DOHH2 (cell line): ENCODE results near the gene TNRC6C.

Experiments used
- H3F3A ChIP-seq: fragments of 200-600 bp; sonication (generic), shearing (Covaris generic); 2 replicates; pipeline ENCODE4 v1.6.0; 2016; ENCODE audit warnings: antibody characterized with exemption, mild to moderate bottlenecking; ENCODE audit not compliant: control insufficient read depth, insufficient read depth
- H3K27ac ChIP-seq: fragments of 200-600 bp; sonication (generic); 2 replicates; pipeline ENCODE4 v1.5.1; 2014; ENCODE audit warnings: low read depth, mild to moderate bottlenecking, low read length, moderate library complexity
- H3K27me3 ChIP-seq: fragments of 200-600 bp; sonication (generic); 2 replicates; pipeline ENCODE4 v1.6.1; 2014; ENCODE audit warnings: mild to moderate bottlenecking, low read length, mixed read lengths; ENCODE audit not compliant: control insufficient read depth
- H3K36me3 ChIP-seq: fragments of 200-600 bp; sonication (generic); 2 replicates; pipeline ENCODE4 v1.6.1; 2014; ENCODE audit warnings: mild to moderate bottlenecking, low read length, moderate library complexity, mixed read lengths; ENCODE audit not compliant: control insufficient read depth
- H3K4me1 ChIP-seq: fragments of 200-600 bp; sonication (generic); 2 replicates; pipeline ENCODE4 v1.6.1; 2014; ENCODE audit warnings: mild to moderate bottlenecking, low read length, mixed read lengths; ENCODE audit not compliant: control insufficient read depth
- H3K4me2 ChIP-seq: fragments of 200-600 bp; sonication (generic); 2 replicates; pipeline ENCODE4 v1.6.0; 2014; ENCODE audit warnings: mild to moderate bottlenecking, low read length, moderate library complexity
- H3K4me3 ChIP-seq: fragments of 200-600 bp; sonication (generic); 2 replicates; pipeline ENCODE4 v1.5.1; 2014; ENCODE audit warnings: mild to moderate bottlenecking, low read length, mixed read lengths
- H3K79me2 ChIP-seq: fragments of 200-600 bp; sonication (generic); 2 replicates; pipeline ENCODE4 v1.6.1; 2014; ENCODE audit warnings: mild to moderate bottlenecking, low read length, mixed read lengths; ENCODE audit not compliant: control insufficient read depth
- H3K9me2 ChIP-seq: fragments of 200-600 bp; sonication (generic); replicated peaks from 2 replicates; pipeline ENCODE4 v1.6.1; 2014; ENCODE audit warnings: mild to moderate bottlenecking, low read length, mixed read lengths; ENCODE audit not compliant: control insufficient read depth
- H3K9me3 ChIP-seq: fragments of 200-600 bp; sonication (generic); 2 replicates; pipeline ENCODE4 v1.6.1; 2014; ENCODE audit warnings: antibody characterized with exemption, low read length, mixed read lengths; ENCODE audit not compliant: control insufficient read depth, insufficient read depth
- H4K20me1 ChIP-seq: fragments of 200-600 bp; sonication (generic); 2 replicates; pipeline ENCODE4 v1.6.0; 2014; ENCODE audit warnings: low read depth, mild to moderate bottlenecking, antibody characterized with exemption, low read length, moderate library complexity; ENCODE audit not compliant: control insufficient read depth, insufficient read depth
- EZH2phosphoT487 ChIP-seq: fragments of 200-600 bp; sonication (generic); IDR thresholded peaks from 2 replicates; pipeline ENCODE4 v1.6.1; 2017; ENCODE audit warnings: borderline replicate concordance, mild to moderate bottlenecking, antibody characterized with exemption, low read length, moderate library complexity, mixed read lengths
- TF ChIP-seq, protein P1 (sequence below): fragments of 200-600 bp; sonication (generic); IDR thresholded peaks from one replicate; pipeline ENCODE4 v1.5.1; 2014; ENCODE audit warnings: antibody characterized with exemption, mild to moderate bottlenecking, low read depth, low read length; ENCODE audit not compliant: poor library complexity, severe bottlenecking

Gene TNRC6C

DNA sequence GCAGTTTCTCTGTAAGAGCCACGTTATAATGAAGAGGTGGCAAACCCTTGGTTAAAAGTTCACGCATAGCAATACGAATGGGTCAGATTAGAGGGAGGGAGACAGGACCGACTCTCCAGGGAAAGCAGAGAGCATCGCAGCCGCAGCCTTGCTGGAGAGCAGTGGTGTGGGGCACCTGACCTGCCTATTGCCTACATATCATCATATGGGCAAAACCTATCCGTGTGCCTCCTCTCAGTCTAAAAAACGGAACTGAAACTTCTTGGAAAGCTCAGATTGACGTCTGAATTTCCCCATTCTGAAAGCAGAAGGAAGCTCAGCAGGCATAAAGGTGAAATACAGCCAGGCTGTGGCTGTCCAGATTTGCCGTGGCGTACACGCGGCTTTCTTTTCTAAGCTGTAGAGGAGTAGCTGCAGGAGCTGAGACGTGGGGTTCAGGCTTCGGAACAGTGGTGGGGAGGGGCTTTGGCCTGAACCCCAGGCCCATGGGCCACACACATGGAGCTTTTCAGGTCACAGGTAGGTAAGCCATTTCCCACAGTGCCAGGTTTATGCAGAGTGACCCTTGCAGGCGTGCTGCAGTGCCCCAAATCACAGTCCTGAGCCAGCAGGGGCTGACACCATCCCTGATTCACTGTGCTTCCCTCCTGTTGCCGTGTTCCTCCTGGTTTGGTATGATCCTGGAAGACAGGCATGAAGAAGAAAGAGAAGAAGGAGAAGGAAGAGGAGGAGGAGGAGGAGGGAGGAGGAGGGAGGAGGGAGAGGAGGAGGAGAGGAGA is 41.6 kb upstream of the TNRC6C start:
- H3K9me2 ChIP-seq, result no peaks in the 10 kb centered on the region
- no peaks in the 10 kb centered on the region for H4K20me1 ChIP-seq
- TF ChIP-seq, protein P1, sequence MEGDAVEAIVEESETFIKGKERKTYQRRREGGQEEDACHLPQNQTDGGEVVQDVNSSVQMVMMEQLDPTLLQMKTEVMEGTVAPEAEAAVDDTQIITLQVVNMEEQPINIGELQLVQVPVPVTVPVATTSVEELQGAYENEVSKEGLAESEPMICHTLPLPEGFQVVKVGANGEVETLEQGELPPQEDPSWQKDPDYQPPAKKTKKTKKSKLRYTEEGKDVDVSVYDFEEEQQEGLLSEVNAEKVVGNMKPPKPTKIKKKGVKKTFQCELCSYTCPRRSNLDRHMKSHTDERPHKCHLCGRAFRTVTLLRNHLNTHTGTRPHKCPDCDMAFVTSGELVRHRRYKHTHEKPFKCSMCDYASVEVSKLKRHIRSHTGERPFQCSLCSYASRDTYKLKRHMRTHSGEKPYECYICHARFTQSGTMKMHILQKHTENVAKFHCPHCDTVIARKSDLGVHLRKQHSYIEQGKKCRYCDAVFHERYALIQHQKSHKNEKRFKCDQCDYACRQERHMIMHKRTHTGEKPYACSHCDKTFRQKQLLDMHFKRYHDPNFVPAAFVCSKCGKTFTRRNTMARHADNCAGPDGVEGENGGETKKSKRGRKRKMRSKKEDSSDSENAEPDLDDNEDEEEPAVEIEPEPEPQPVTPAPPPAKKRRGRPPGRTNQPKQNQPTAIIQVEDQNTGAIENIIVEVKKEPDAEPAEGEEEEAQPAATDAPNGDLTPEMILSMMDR, result no peak
- TF ChIP-seq EZH2phosphoT487, result no peak
- H3K27ac ChIP-seq, result no peak overlapping the region
- no peaks in the 10 kb centered on the region; the same call in 1 of the 2 replicates for H3F3A ChIP-seq
- no peaks in the 10 kb centered on the region for H3K36me3 ChIP-seq
- H3K4me1 ChIP-seq, result peaks cover 7% of the 10 kb centered on the region
- peaks cover 35% of the 10 kb centered on the region for H3K27me3 ChIP-seq
- H3K4me2 ChIP-seq, result no peak overlapping the region
- no peaks in the 10 kb centered on the region for H3K9me3 ChIP-seq
- H3K79me2 ChIP-seq, result no peaks in the 10 kb centered on the region
- H3K4me3 ChIP-seq, result no peak overlapping the region

DNA sequence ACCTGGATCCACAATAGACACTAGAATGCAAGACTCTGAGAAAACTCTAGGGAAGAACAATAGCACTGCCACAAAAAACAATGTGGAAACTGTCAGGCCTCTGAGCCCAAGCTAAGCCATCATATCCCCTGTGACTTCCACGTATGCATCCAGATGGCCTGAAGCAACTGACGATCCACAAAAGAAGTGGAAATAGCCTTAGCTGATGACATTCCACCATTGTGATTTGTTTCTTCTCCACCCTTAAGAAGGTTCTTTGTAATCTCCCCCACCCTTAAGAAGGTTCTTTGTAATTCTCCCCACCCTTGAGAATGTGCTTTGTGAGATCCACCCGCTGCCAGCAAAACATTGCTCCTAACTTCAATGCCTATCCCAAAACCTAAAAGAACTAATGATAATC is 39.2 kb upstream of the TNRC6C start:
- Histone ChIP-seq H3K79me2 (no peaks in the 10 kb centered on the region), H3K27me3 (peaks cover 47% of the 10 kb centered on the region), H3K36me3 (no peaks in the 10 kb centered on the region)

DNA sequence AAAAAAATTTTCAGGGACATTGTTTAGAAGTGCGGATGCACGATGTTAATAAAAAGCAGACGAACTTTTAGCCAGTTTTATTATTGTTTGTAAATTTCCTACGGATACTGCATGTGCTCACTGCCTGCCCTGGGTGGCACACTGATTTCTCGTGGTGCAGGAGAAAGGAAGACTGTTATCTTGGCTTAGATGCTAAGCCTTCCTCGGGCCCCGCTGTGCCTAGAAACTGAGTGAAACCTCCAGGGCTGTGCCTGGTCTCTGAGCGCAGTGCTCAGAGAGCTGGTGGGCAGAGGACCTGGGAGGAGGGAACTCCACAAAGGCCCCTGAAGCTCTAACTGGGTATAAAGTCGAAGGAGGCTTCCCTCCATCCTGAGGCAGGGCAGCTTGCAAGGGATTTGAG is 35.4 kb upstream of the TNRC6C start:
- H3K36me3 ChIP-seq, result no peaks in the 10 kb centered on the region
- H3K4me1 ChIP-seq, result no peaks in the 10 kb centered on the region
- no peaks in the 10 kb centered on the region for H3K9me2 ChIP-seq
- TF ChIP-seq, protein P1, result no peak
- TF ChIP-seq EZH2phosphoT487, result no peak
- no peaks in the 10 kb centered on the region for H3K9me3 ChIP-seq
- H3K4me3 ChIP-seq, result no peak overlapping the region
- no peak overlapping the region for H3K4me2 ChIP-seq
- H3K79me2 ChIP-seq, result no peaks in the 10 kb centered on the region
- no peaks in the 10 kb centered on the region for H3F3A ChIP-seq
- no peak overlapping the region for H3K27ac ChIP-seq
- H4K20me1 ChIP-seq, result no peaks in the 10 kb centered on the region
- peaks cover 45% of the 10 kb centered on the region for H3K27me3 ChIP-seq

More for the DNA sequence above, 39.2 kb upstream of the TNRC6C start:
- Histone ChIP-seq H3K4me2 (no peak overlapping the region), H3K9me2 (no peaks in the 10 kb centered on the region), H3F3A (no peaks in the 10 kb centered on the region; the same call in 1 of the 2 replicates), H3K27ac (no peak overlapping the region), H3K4me1 (peaks cover 7% of the 10 kb centered on the region), H3K9me3 (no peaks in the 10 kb centered on the region), H3K4me3 (no peak overlapping the region), H4K20me1 (no peaks in the 10 kb centered on the region)
- TF ChIP-seq, protein P1, result no peak
- TF ChIP-seq EZH2phosphoT487, result no peak
